Activated naive CD4-positive, alpha-beta T cell treated with anti-CD3 and anti-CD28 coated beads for 36 hours (primary cell): ENCODE measurements around the gene MRTO4. TPM values are rescaled to one million over a fixed set of nuclear protein-coding genes. Genes with fewer than 3 reads are reported as not detected.
"Not testable (repeated sequence)": the region's sequence is repeated elsewhere in the genome, so short reads cannot be mapped to it uniquely, and the experiment has no call there.

Experiments used
- CTCF ChIA-PET: fragments of 350-600 bp; sonication (Branson Sonifier 250); formaldehyde crosslinking; loops from one replicate; lab custom pipeline; 2021; ENCODE audit warnings: antibody characterized with exemption; lab: Charles Lee
- DNase-seq: peaks from one replicate; pipeline ENCODE4 v3.0.0-alpha.2; 2020
- H3K27ac Mint-ChIP-seq: one replicate; pipeline ENCODE4 v1.8.0; 2021; ENCODE audit warnings: mild to moderate bottlenecking, mixed read lengths
- H3K27me3 Mint-ChIP-seq: one replicate; pipeline ENCODE4 v1.8.0; 2021; ENCODE audit warnings: low read depth, mixed read lengths
- H3K36me3 Mint-ChIP-seq: one replicate; pipeline ENCODE4 v1.8.0; 2021; ENCODE audit warnings: low read depth, mixed read lengths
- H3K4me1 Mint-ChIP-seq: one replicate; pipeline ENCODE4 v1.8.0; 2021; ENCODE audit warnings: low read depth, mixed read lengths
- H3K4me3 Mint-ChIP-seq: one replicate; pipeline ENCODE4 v1.8.0; 2021; ENCODE audit warnings: mild to moderate bottlenecking, moderate library complexity, mixed read lengths
- H3K9me3 Mint-ChIP-seq: one replicate; pipeline ENCODE4 v1.8.0; 2021; ENCODE audit warnings: mixed read lengths
- intact Hi-C: fragments of 100-400 bp; cut with micrococcal nuclease; formaldehyde crosslinking; loops from one replicate; pipeline ENCODE4 v1.15.1; 2023
- total RNA-seq, 2 experiments: library from RNA; stranded (reverse); gene quantifications; one replicate each; pipeline ENCODE4 v1.2.3, GENCODE V29; 2021

Gene MRTO4
- total RNA-seq, 2 experiments from 2014 or later = 53.2 to 54.3 TPM

DNA sequence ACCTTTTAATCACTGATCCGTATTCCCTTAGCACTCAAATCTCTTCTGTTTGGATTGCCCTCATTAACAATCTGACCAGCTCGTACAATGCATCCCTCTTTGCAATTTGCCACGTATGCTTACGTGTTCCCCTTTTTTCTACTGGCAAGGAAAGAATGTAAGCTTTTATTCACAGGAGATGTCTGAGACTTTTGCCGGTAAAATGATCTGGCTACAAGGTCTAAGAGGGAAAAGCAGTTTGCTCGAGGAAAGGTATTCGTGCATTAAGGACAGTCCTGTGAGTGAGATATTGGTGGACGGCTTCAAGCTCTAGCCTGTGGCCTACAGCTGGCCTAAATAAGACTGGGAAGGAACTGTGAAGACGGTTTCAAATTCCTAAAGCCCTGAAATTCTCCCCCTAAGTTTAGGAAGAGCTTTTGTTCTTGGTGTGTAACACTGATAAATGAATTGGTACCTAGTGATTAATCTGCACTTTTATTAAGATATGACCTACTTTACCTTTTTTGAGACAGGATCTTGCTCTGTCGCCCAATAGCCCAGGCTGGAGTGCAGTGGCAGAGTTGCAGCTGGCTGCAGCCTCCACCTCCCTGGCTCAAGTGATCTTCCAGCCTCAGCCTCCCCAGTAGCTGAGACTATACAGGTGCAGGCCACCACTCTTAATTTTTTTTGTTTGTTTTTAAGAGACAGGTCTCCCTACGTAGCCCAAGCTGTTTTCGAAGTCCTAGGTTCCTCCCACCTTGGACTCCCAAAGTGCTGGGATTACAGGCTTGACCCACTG lies 40.6 kb upstream of the MRTO4 start:
- intact Hi-C loops = loop anchor here (1.0 kb wide), 3 partner anchors 40 to 385 kb away; partner anchors contain the start of genes EMC1 and MRTO4
- Mint-ChIP-seq H3K9me3 (no peaks in the 10 kb centered on the region), H3K4me1 (peaks cover 64% of the 10 kb centered on the region), H3K4me3 (peak overlapping the region; percentile 90), H3K36me3 (peaks cover 26% of the 10 kb centered on the region), H3K27me3 (no peaks in the 10 kb centered on the region), H3K27ac (peak overlapping the region; percentile 95)
- DNase-seq = no peak
- CTCF ChIA-PET = interaction anchor here (0.6 to 2.2 kb wide), 6 partner anchors 9 to 141 kb away, joined by 3 to 8 read pairs (median 4); no protein-coding TSS in a partner anchor

DNA sequence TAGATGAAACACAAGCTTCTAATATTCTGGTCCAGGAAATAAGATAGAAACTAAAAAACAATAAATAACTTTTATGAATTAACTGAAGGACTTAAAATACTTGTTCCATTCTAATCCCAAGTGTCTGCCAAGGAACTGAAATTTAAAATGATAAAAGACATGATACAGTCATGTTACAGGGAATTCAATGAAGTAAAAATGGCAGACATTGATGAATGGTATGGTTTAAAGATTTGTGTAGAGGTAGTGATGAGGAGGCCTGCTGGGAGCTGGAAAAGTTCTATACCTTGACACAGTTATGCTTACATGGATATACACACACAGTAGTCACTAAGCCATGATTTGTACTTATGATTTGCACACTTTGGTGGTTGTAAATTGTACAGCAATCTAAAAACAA lies 39.4 kb upstream of the MRTO4 start:
- H3K27me3 Mint-ChIP-seq = no peaks in the 10 kb centered on the region
- H3K4me3 Mint-ChIP-seq = peak overlapping the region; percentile 20
- DNase-seq = no peak
- peaks cover 24% of the 10 kb centered on the region for H3K36me3 Mint-ChIP-seq
- CTCF ChIA-PET = interaction anchor here (0.7 to 2.2 kb wide), 3 partner anchors 8 to 442 kb away, joined by 3 to 6 read pairs (median 3); no protein-coding TSS in a partner anchor
- intact Hi-C loops = no loop called here
- no peaks in the 10 kb centered on the region for H3K9me3 Mint-ChIP-seq
- H3K4me1 Mint-ChIP-seq = peaks cover 53% of the 10 kb centered on the region
- H3K27ac Mint-ChIP-seq = peak overlapping the region; percentile 21

DNA sequence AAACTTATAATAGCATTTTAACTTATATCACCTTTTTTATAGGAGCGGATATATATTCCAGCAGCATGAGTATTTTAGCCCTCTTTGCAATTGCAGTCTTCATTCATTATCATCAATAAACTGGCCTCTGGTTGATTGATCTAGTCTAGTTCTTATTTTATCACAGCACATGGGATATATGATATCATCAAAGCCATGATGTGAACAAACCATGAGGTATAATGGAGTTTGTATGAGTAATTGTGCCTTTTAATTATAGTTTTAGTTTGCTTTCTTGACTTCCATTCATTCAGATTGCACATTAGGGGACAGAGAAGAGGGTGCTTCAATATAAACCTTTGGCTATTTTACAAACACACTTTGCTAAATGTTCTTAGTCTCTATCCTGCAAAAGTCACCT lies 38.0 kb upstream of the MRTO4 start:
- no peaks in the 10 kb centered on the region for H3K27me3 Mint-ChIP-seq
- H3K4me3 Mint-ChIP-seq = no peak overlapping the region
- no peaks in the 10 kb centered on the region for H3K9me3 Mint-ChIP-seq
- intact Hi-C loops = no loop called here
- no peak for DNase-seq
- CTCF ChIA-PET = no interaction called here
- H3K4me1 Mint-ChIP-seq = peaks cover 42% of the 10 kb centered on the region
- peak overlapping the region; percentile 29 for H3K27ac Mint-ChIP-seq
- peaks cover 28% of the 10 kb centered on the region for H3K36me3 Mint-ChIP-seq

DNA sequence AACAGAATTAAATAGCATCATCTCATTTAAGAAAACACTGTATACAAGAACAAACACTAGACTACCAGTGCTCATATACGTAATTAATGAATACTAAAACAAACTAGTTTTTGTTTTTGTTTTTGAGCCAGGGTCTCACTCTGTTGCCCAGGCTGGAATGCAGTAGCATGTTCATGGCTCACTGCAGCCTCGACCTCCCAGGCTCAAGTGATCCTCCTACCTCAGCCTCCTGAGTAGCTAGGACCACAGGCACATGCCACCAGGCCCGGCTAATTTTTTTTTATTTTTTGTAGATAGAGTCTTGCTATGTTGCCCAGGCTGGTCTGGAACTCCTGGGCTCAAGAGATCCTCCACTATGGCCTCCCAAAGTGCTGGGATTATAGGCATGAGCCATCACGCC lies 35.0 kb upstream of the MRTO4 start:
- H3K27ac Mint-ChIP-seq = peak overlapping the region; percentile 9
- H3K27me3 Mint-ChIP-seq, DNase-seq, CTCF ChIA-PET, H3K9me3 Mint-ChIP-seq, H3K4me3 Mint-ChIP-seq, intact Hi-C loops: not testable (repeated sequence)
- H3K4me1 Mint-ChIP-seq = peaks cover 47% of the 10 kb centered on the region
- peaks cover 42% of the 10 kb centered on the region for H3K36me3 Mint-ChIP-seq

DNA sequence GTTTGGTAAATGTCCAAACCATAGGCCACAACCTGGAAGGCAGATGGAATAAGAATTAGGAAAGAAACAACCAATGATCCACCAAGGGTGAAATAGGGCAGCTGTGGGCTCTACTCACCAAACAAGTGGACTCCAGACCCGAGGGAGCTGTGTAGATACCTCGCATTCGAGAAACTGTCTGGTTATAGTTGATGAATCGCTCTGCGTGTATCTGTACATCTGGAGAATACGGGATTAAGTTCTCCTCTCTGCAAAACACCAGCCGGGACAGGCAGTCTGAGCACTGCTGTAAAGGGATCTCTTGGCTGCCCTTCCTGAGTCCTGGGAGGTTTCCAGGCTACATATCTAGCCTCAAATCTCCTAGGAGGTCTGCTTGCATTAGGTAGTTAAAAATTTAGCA lies 32.2 kb upstream of the MRTO4 start:
- Mint-ChIP-seq H3K9me3 (no peaks in the 10 kb centered on the region), H3K4me1 (peaks cover 22% of the 10 kb centered on the region), H3K36me3 (peaks cover 51% of the 10 kb centered on the region), H3K27me3 (no peaks in the 10 kb centered on the region), H3K4me3 (no peak overlapping the region), H3K27ac (peak overlapping the region; percentile 63)
- DNase-seq = no peak
- CTCF ChIA-PET = interaction anchor here (0.6 to 1.9 kb wide), 5 partner anchors 8 to 564 kb away, joined by 3 to 6 read pairs (median 4); partner anchors contain the start of gene UBR4
- intact Hi-C loops = no loop called here

DNA sequence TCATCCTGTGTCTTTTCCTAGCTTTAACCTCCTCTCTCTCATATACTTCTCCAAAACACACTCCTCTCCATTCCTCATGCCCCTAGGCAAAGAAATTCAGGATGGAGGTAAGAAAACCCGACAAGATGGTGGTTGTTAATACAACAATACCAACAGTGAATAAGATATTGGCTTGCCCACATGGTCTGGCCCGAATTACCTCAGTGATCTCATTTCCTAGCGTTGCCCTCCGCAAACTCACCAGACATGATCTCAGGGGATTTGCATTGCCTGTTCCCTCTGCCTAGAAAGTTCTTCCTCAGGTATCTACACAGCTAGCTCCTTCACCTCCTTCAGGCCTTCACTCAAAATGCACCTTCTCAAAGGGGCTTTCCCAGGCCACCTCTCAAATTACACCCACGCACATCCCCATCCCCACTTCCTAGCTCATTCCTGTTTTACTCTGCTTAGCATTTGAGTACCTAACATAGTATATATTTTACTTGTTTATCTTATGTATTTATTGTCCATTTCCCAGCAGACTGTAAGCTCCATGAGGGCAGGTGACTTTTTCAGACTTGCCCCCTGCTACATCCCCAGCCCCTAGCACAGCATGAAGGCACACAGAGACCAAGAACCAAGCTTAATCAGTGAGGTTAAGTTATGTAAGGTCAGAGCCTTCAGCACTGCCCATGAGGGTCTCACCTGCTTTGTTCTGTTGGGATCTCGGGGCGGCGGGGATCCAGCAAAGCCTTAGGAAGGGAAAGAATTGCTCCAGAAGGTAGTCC lies 31.3 kb upstream of the MRTO4 start:
- Mint-ChIP-seq H3K4me1 (peaks cover 19% of the 10 kb centered on the region), H3K9me3 (no peaks in the 10 kb centered on the region), H3K27me3 (no peaks in the 10 kb centered on the region), H3K27ac (peak overlapping the region; percentile 63), H3K36me3 (peaks cover 55% of the 10 kb centered on the region), H3K4me3 (no peak overlapping the region)
- DNase-seq = peak; percentile 24
- intact Hi-C loops = no loop called here
- CTCF ChIA-PET = interaction anchor here (0.6 to 1.9 kb wide), 5 partner anchors 9 to 565 kb away, joined by 3 to 6 read pairs (median 4); partner anchors contain the start of gene UBR4

DNA sequence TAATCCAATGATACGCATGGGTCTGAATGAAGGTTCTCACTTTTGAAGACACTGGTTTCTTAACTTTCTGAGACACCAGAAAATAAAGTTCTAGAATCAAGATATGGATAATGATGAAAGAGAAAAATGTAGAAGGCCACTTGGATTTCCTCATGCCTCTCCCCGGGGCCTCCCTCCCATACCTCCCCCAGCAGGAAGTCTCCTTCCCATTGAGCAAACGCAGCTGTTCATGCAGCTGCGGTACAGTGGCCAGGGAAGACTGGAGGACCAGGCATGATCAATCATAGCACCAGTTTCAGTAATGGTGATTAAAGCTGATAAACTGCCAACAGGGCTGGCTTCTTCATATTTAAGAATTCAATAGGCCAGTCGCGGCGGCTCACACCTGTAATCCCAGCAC lies 30.6 kb upstream of the MRTO4 start:
- no peak for DNase-seq
- H3K4me1 Mint-ChIP-seq = peaks cover 17% of the 10 kb centered on the region
- CTCF ChIA-PET = interaction anchor here (1.9 kb wide), 1 partner anchor 21 kb away, joined by 4 read pairs; no protein-coding TSS in a partner anchor
- peak overlapping the region; percentile 63 for H3K27ac Mint-ChIP-seq
- H3K4me3 Mint-ChIP-seq = no peak overlapping the region
- no peaks in the 10 kb centered on the region for H3K27me3 Mint-ChIP-seq
- H3K9me3 Mint-ChIP-seq = no peaks in the 10 kb centered on the region
- H3K36me3 Mint-ChIP-seq = peaks cover 57% of the 10 kb centered on the region
- intact Hi-C loops = no loop called here

DNA sequence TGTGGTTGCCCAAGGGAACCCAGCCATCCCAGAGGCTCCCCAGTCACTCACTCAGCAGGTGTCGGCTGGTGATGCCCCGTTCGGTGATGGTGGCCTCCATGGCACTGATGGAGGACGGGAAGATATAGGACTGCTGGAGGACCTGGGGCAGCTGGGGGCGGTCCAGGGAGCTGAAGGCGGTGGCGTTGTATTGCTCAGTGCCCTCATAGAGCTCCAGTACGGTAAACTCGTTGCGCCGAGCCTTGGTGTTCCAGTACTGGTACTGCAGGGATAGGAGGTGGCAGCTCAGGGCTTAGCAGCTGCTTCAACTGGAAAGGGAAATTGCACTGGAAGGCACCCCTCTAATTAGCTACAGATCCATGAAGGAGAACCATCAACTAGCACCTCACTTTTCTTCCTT lies 29.0 kb upstream of the MRTO4 start:
- intact Hi-C loops = no loop called here
- no peak overlapping the region for H3K27ac Mint-ChIP-seq
- H3K4me3 Mint-ChIP-seq = no peak overlapping the region
- H3K36me3 Mint-ChIP-seq = peaks cover 59% of the 10 kb centered on the region
- CTCF ChIA-PET = interaction anchor here (0.8 kb wide), 1 partner anchor 33 kb away, joined by 3 read pairs; no protein-coding TSS in a partner anchor
- peaks cover 17% of the 10 kb centered on the region for H3K4me1 Mint-ChIP-seq
- no peaks in the 10 kb centered on the region for H3K9me3 Mint-ChIP-seq
- H3K27me3 Mint-ChIP-seq = no peaks in the 10 kb centered on the region
- DNase-seq = no peak

DNA sequence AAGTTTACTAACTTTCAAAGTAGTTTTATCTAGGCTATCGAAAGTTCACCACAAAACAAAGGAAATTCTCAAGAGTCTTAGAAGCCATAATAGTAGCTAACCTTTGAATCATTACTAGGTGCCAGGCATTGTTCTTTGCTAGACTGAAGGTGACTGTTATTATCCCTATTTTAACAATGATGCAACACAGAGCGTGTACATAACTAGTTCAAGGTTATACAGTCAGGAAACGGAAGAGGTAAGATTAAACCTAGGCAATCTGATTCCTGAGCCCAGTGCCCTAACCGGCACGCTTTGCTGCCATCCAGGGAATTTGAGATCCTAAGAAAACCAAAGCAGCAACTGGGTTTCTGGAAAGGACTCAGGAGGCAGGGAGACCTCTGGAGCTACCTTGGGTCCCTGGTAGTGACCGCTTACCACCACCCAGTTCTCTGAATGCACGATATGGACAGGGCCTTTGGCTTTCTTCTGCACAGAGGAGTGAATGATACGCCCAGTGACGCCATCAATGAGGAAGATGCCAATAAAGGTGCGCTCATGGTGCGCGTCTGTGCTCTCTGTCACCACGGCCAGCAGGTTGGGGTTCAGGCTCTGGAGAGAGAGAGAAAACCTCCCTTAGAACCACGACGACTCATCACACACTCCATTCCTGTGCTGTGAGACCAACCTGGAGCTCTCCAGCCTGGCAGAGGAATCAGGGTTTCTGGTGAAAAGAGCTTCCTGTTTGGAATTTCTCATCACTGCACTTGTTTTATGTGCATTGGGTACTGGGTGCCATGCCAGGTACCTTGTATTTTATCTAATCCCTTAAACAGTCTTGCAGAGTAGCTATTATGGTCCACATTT lies 28.4 kb upstream of the MRTO4 start:
- H3K36me3 Mint-ChIP-seq = peaks cover 59% of the 10 kb centered on the region
- no peak overlapping the region for H3K4me3 Mint-ChIP-seq
- intact Hi-C loops = no loop called here
- CTCF ChIA-PET = interaction anchor here (0.8 kb wide), 1 partner anchor 32 kb away, joined by 3 read pairs; no protein-coding TSS in a partner anchor
- H3K27me3 Mint-ChIP-seq = no peaks in the 10 kb centered on the region
- no peak for DNase-seq
- H3K4me1 Mint-ChIP-seq = peaks cover 17% of the 10 kb centered on the region
- H3K9me3 Mint-ChIP-seq = no peaks in the 10 kb centered on the region
- no peak overlapping the region for H3K27ac Mint-ChIP-seq

DNA sequence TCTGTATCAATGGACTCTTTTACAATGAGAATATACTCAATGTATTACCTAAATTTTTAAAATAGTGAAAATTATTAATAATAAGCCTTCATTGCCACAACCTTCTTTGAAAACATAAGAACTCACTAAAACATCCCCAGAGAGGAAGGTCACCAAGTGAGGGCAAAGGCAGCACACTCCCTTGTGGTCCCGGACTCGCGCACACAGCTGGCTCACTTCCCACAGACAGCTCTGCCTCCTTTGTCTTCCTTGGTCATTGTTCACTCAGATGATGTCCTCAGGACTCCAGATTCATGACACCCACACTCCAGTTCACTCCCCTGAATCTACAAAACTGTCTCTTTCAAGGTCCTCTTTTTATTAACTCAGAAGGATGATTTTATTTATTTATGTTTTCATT lies 22.4 kb upstream of the MRTO4 start:
- Mint-ChIP-seq H3K36me3 (peaks cover 45% of the 10 kb centered on the region), H3K4me1 (no peaks in the 10 kb centered on the region), H3K4me3 (no peak overlapping the region), H3K27ac (no peak overlapping the region), H3K9me3 (no peaks in the 10 kb centered on the region), H3K27me3 (no peaks in the 10 kb centered on the region)
- CTCF ChIA-PET = no interaction called here
- DNase-seq = no peak
- intact Hi-C loops = no loop called here

DNA sequence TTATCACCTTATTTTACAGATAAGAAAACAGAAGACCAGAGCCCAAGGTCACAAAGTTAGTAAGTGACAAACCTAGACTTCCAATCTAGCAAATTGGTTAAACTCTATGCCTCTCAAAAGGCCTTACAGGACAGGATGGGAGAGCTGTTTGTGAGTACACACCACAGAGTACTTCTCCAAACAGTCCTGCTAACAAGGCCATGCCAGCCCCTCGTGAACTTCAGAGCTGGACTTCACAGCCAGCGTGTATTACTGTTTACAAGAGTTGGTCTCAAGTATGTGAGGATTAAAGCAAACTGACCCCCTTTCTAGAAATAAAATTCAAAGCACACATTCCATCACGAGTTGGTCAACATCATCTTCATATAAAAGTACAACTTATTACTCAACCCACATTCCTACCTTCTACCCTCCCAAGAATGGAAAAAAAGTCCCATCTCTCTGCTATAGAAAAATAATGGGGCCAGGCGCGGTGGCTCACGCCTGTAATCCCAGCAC lies 21.7 kb upstream of the MRTO4 start:
- Mint-ChIP-seq H3K4me1 (no peaks in the 10 kb centered on the region), H3K9me3 (no peaks in the 10 kb centered on the region), H3K27ac (no peak overlapping the region), H3K36me3 (peaks cover 39% of the 10 kb centered on the region), H3K4me3 (no peak overlapping the region), H3K27me3 (no peaks in the 10 kb centered on the region)
- intact Hi-C loops = no loop called here
- DNase-seq = no peak
- CTCF ChIA-PET = no interaction called here
